Neural cell (in vitro differentiated cells): ENCODE results near the gene MEOX1.

ENCODE experiments used
- EP300 ChIP-seq: fragments of 450-650 bp; conservative IDR thresholded peaks from 2 replicates; pipeline ENCODE4 v1.6.1; 2014; ENCODE audit warnings: antibody characterized with exemption, mild to moderate bottlenecking, moderate library complexity; ENCODE audit not compliant: poor library complexity, severe bottlenecking
- POLR2AphosphoS5 ChIP-seq: IDR thresholded peaks from 2 replicates; pipeline ENCODE4 v1.6.1; 2012
- RAD21 ChIP-seq: fragments of 450-650 bp; conservative IDR thresholded peaks from 2 replicates; pipeline ENCODE4 v1.6.1; 2014; ENCODE audit warnings: antibody characterized with exemption, mild to moderate bottlenecking, moderate library complexity
- TAF1 ChIP-seq: IDR thresholded peaks from 2 replicates; pipeline ENCODE4 v1.6.1; 2012; ENCODE audit warnings: low read depth
- TF ChIP-seq, protein P1 (sequence below): fragments of 450-650 bp; IDR thresholded peaks from 2 replicates; pipeline ENCODE4 v1.5.1; 2014; ENCODE audit warnings: antibody characterized with exemption, mild to moderate bottlenecking, moderate library complexity; ENCODE audit not compliant: poor library complexity, severe bottlenecking
- TF ChIP-seq, protein P2 (sequence below): IDR thresholded peaks from 2 replicates; pipeline ENCODE4 v1.6.1; 2012; ENCODE audit warnings: borderline replicate concordance

DNA sequence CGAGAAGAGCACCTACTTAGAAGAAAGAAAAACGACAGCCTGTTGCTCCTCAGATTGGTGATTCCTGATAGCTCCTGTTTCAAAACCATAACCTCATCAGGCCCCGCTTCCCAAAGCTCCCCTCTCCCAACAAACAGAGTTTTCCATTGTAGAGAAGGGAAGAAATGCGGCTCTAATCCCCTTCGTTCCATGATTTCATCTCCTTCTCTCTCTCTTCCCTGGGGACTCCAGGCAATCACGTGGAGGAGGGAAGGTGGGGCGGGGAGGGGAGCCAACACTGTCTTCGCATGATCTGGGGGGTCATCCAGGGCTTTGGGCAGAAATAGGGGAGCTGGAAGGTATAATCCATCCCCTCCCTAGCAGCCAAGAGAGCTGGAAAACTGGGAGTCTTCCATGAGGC lies 43.4 kb downstream of the MEOX1 start:
- TF ChIP-seq, protein P1, sequence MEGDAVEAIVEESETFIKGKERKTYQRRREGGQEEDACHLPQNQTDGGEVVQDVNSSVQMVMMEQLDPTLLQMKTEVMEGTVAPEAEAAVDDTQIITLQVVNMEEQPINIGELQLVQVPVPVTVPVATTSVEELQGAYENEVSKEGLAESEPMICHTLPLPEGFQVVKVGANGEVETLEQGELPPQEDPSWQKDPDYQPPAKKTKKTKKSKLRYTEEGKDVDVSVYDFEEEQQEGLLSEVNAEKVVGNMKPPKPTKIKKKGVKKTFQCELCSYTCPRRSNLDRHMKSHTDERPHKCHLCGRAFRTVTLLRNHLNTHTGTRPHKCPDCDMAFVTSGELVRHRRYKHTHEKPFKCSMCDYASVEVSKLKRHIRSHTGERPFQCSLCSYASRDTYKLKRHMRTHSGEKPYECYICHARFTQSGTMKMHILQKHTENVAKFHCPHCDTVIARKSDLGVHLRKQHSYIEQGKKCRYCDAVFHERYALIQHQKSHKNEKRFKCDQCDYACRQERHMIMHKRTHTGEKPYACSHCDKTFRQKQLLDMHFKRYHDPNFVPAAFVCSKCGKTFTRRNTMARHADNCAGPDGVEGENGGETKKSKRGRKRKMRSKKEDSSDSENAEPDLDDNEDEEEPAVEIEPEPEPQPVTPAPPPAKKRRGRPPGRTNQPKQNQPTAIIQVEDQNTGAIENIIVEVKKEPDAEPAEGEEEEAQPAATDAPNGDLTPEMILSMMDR = no peak
- TF ChIP-seq, protein P2, sequence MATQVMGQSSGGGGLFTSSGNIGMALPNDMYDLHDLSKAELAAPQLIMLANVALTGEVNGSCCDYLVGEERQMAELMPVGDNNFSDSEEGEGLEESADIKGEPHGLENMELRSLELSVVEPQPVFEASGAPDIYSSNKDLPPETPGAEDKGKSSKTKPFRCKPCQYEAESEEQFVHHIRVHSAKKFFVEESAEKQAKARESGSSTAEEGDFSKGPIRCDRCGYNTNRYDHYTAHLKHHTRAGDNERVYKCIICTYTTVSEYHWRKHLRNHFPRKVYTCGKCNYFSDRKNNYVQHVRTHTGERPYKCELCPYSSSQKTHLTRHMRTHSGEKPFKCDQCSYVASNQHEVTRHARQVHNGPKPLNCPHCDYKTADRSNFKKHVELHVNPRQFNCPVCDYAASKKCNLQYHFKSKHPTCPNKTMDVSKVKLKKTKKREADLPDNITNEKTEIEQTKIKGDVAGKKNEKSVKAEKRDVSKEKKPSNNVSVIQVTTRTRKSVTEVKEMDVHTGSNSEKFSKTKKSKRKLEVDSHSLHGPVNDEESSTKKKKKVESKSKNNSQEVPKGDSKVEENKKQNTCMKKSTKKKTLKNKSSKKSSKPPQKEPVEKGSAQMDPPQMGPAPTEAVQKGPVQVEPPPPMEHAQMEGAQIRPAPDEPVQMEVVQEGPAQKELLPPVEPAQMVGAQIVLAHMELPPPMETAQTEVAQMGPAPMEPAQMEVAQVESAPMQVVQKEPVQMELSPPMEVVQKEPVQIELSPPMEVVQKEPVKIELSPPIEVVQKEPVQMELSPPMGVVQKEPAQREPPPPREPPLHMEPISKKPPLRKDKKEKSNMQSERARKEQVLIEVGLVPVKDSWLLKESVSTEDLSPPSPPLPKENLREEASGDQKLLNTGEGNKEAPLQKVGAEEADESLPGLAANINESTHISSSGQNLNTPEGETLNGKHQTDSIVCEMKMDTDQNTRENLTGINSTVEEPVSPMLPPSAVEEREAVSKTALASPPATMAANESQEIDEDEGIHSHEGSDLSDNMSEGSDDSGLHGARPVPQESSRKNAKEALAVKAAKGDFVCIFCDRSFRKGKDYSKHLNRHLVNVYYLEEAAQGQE = no peak
- no peak for TF ChIP-seq RAD21
- TF ChIP-seq EP300 = no peak
- no peak for TF ChIP-seq TAF1
- TF ChIP-seq POLR2AphosphoS5 = no peak
